Umbilical cord (tissue), 2 donors: Measurements from ENCODE around the gene TMEM258. TPM values are rescaled to one million over a fixed set of nuclear protein-coding genes. Genes with fewer than 3 reads are reported as not detected.

ENCODE experiments used
- DNase-seq: peaks from one replicate; pipeline ENCODE4 v3.0.0-alpha.2; 2015; ENCODE audit warnings: low spot score
- total RNA-seq: library from RNA; depleted of rRNA; stranded (reverse); fragments of >200 nt; gene quantifications from one replicate; pipeline ENCODE4 v1.2.3, GENCODE V29; 2014; ENCODE audit warnings: low replicate concordance; ENCODE audit not compliant: insufficient read depth

The TMEM258 gene
- total RNA-seq, 1 donor from 2014 or later = 54.7 TPM

- no peak for DNase-seq
These were observed 34.7 kb upstream of the TMEM258 start for GRCh38 chr11:61826930-61827570.

- no peak for DNase-seq
These were observed 27.8 kb upstream of the TMEM258 start for GRCh38 chr11:61820174-61820573.

GRCh38 chr11:61817471-61818202 is 25.2 kb upstream of the TMEM258 start:
- DNase-seq = no peak

- peak; percentile 96 for DNase-seq
These were observed 24.5 kb upstream of the TMEM258 start, which contains the start of gene FADS1 for GRCh38 chr11:61816736-61817455. FADS1 (minus strand) TSS chr11:61817003; CDS start chr11:61816929, 74 bp downstream.

GRCh38 chr11:61815790-61816735 is 23.7 kb upstream of the TMEM258 start:
- DNase-seq = peak; percentile 76

- peak; percentile 97 for DNase-seq
These were observed 22.8 kb upstream of the TMEM258 start for GRCh38 chr11:61814958-61815789.

- peak; percentile 46 for DNase-seq
These were observed 22.0 kb upstream of the TMEM258 start for GRCh38 chr11:61814247-61814957.

- no peak for DNase-seq
These were observed 20.5 kb upstream of the TMEM258 start for GRCh38 chr11:61812736-61813411.

- DNase-seq = no peak
These were observed 19.4 kb upstream of the TMEM258 start for GRCh38 chr11:61811831-61812230.

- DNase-seq = no peak
These were observed 18.3 kb upstream of the TMEM258 start for GRCh38 chr11:61810671-61811175.

GRCh38 chr11:61806785-61807184 is 14.4 kb upstream of the TMEM258 start:
- DNase-seq = no peak

- DNase-seq = no peak
These were observed 12.7 kb upstream of the TMEM258 start for GRCh38 chr11:61805146-61805545.

GRCh38 chr11:61803889-61804647 is 11.7 kb upstream of the TMEM258 start:
- DNase-seq = no peak

GRCh38 chr11:61802605-61803004 is 10.2 kb upstream of the TMEM258 start:
- no peak for DNase-seq

- no peak for DNase-seq
These were observed 8.2 kb upstream of the TMEM258 start for GRCh38 chr11:61800331-61801281.

- no peak for DNase-seq
These were observed 7.4 kb upstream of the TMEM258 start for GRCh38 chr11:61799665-61800284.
